ENCODE data around the gene TRAPPC5. TPM values are rescaled to one million over a fixed set of nuclear protein-coding genes. Genes with fewer than 3 reads are reported as not detected.

The TRAPPC5 gene
- total RNA-seq, 1 donor from 2014 or later: 142 TPM

GRCh38 chr19:7638802-7639465 is 41.7 kb upstream of the TRAPPC5 start:
- Mint-ChIP-seq H3K9me3 (ENCODE audit: unreplicated experiment) (peaks cover 15% of the 10 kb centered on the region), H3K4me3 (ENCODE audit: unreplicated experiment) (peak overlapping the region; percentile 74), H3K27ac (ENCODE audit: unreplicated experiment) (peak overlapping the region; percentile 95), H3K27me3 (ENCODE audit: unreplicated experiment) (peaks cover 18% of the 10 kb centered on the region), H3K4me1 (ENCODE audit: low read depth, unreplicated experiment) (peaks cover 15% of the 10 kb centered on the region), H3K36me3 (ENCODE audit: unreplicated experiment) (no peaks in the 10 kb centered on the region)
- no peak for DNase-seq
- TF ChIP-seq CTCF (IDR thresholded peaks at IDR 0.05; ENCODE audit: partially characterized antibody, unreplicated experiment): no peak

GRCh38 chr19:7639863-7640348 is 40.7 kb upstream of the TRAPPC5 start:
- peak overlapping the region; percentile 26 for H3K27ac Mint-ChIP-seq (ENCODE audit: unreplicated experiment)
- peaks cover 14% of the 10 kb centered on the region for H3K27me3 Mint-ChIP-seq (ENCODE audit: unreplicated experiment)
- DNase-seq: no peak
- peaks cover 12% of the 10 kb centered on the region for H3K9me3 Mint-ChIP-seq (ENCODE audit: unreplicated experiment)
- H3K4me3 Mint-ChIP-seq (ENCODE audit: unreplicated experiment): peak overlapping the region; percentile 40
- TF ChIP-seq CTCF (IDR thresholded peaks at IDR 0.05; ENCODE audit: partially characterized antibody, unreplicated experiment): no peak
- H3K36me3 Mint-ChIP-seq (ENCODE audit: unreplicated experiment): no peaks in the 10 kb centered on the region
- H3K4me1 Mint-ChIP-seq (ENCODE audit: low read depth, unreplicated experiment): peaks cover 15% of the 10 kb centered on the region

- no peak overlapping the region for H3K27ac Mint-ChIP-seq (ENCODE audit: unreplicated experiment)
- H3K9me3 Mint-ChIP-seq (ENCODE audit: unreplicated experiment): peaks cover 12% of the 10 kb centered on the region
- no peaks in the 10 kb centered on the region for H3K36me3 Mint-ChIP-seq (ENCODE audit: unreplicated experiment)
- no peak for TF ChIP-seq CTCF (IDR thresholded peaks at IDR 0.05; ENCODE audit: partially characterized antibody, unreplicated experiment)
- H3K4me3 Mint-ChIP-seq (ENCODE audit: unreplicated experiment): no peak overlapping the region
- DNase-seq: no peak
- peaks cover 16% of the 10 kb centered on the region for H3K27me3 Mint-ChIP-seq (ENCODE audit: unreplicated experiment)
- peaks cover 16% of the 10 kb centered on the region for H3K4me1 Mint-ChIP-seq (ENCODE audit: low read depth, unreplicated experiment)
Measured at GRCh38 chr19:7640803-7641202, 39.8 kb upstream of the TRAPPC5 start.

GRCh38 chr19:7641290-7642276 is 39.0 kb upstream of the TRAPPC5 start:
- no peak for DNase-seq

More at GRCh38 chr19:7641290-7642276, 39.0 kb upstream of the TRAPPC5 start:
- Mint-ChIP-seq H3K9me3 (ENCODE audit: unreplicated experiment) (peaks cover 12% of the 10 kb centered on the region), H3K27ac (ENCODE audit: unreplicated experiment) (no peak overlapping the region), H3K36me3 (ENCODE audit: unreplicated experiment) (no peaks in the 10 kb centered on the region), H3K4me1 (ENCODE audit: low read depth, unreplicated experiment) (peaks cover 14% of the 10 kb centered on the region), H3K4me3 (ENCODE audit: unreplicated experiment) (no peak overlapping the region), H3K27me3 (ENCODE audit: unreplicated experiment) (peaks cover 16% of the 10 kb centered on the region)
- TF ChIP-seq CTCF (IDR thresholded peaks at IDR 0.05; ENCODE audit: partially characterized antibody, unreplicated experiment): peak; percentile 15
